NOMO-1 treated with DMSO at 0.1 percent for 48 hours (cell line): ENCODE measurements around the gene EEPD1.
A peak's percentile ranks its signal among the peaks of the same experiment; 100 is the strongest.

Experiments used
- DNase-seq: peaks from one replicate; lab custom pipeline; 2025; ENCODE audit not compliant: unreplicated experiment; lab: John Stamatoyannopoulos, UW

Gene EEPD1

DNA sequence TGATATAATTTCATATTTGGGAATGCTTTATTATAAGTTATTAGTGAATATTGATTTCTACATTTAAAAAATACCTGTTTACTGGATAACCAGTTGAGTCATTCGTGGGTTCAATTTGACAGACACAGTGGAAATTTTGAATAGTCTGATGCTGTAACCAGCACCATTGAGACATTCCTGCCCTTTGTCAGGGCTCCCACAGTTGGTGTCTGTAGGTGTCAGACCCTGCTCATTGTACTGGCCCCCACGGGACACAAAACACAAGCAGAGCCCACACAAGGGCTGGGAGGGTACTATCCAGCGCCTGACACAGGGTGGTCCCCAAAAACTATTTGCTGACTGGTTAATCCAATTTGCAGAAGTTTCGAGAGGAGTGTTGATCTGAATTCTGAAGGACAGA lies 35.9 kb downstream of the EEPD1 start:
- no peak for DNase-seq

DNA sequence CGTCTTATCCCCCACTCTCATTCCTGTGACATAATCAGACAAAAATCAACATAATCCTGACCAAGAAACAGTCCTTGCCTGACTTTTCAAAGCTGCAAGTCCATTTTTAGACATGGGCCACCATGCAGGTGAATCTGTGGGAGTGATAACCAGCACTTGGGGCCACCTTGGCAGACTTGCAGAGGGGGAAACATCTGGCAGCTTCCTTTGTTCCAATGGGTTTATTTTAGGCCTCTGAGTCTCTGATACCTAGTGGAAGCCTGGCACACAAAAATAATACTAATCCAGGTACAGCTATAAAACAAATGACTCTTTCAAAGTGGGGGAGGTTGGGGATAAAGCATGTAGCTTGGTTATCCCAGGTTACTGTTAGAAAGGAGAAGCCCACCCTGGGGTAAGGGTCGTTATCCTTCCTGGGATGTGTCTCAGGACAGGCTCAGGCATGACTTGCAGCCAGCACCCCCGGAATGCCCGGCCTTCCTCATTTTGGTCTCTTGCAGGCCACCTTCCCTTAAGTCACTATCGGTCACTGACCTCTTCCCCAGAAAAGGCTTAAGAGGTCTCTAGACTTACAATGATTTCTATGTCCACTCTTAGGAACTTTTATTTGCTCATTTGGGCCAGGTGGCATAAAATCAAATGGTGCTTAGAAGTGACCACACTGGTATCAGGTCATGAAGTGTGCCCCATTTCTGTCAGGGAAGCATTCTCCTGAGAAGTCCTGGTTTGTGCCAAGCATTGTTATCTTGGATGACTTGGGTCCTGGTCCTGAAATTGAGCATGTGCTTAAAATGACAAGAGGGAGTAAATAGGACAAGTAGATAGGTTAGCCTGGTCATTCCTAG lies 37.6 kb downstream of the EEPD1 start:
- peak; percentile 30 for DNase-seq

DNA sequence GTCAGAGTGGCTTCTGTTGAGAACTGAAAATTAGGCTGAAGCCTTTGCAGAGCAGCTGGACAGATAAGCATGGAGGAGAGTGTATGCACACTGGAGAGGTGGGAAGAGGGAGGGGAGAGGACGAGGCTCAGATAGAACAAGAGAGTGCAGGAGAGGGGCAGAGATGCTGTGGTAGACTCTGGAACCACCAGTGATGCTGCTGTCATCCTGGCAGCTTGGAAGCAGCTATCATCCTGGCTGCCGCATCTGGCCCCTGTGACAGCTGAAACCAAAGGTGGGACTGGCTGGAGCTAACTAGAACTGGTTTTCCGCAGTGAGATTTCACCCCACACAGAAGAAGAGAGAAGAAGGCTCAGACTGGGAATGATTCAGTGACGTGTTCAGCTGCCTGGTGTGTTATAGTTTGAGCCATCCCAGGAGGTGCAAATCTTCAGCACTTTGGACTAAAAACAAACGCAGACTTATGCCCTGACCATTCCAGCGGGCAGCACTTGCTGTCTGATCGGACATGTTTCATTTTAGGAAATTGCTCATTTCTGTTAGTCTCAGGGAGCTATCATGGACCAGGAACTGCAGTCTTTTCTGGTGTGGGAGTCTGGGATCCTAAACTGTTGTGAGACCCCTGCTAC lies 38.4 kb downstream of the EEPD1 start:
- no peak for DNase-seq

DNA sequence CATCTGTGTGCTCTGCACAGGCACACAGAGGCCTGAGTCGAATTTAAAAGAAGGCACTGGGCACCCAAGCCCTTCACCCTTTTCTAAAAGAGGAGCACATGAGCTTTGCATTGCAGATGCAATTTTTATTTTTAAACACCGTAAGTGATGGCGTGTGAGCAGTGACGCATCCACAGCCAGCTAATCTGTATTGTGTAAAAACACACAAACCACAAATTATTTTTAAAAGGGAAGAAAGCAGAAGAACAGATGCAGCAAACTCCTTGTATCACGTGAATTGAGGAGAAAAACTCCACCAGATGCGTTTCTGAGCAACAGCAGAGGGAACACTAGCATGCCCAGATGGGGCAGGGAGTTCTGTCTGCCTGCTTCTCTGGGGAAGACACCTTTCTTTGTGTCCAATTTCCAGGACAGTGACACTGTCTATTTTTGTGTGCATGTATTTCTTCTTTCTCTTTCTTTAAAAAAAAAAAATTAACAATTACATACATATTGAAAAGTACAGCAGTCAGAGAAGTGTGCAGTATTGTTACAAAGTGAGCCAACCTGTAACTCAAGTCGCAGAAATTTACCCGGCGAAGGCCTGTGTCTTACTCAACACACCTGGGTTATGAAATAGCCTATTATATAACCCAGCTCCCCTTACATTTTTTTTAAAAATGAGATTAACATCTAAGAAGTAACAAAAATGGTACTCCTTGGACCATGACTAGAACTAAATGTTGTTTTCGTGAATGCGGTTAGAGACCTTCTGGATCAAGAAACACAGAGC lies 39.2 kb downstream of the EEPD1 start:
- DNase-seq: peak; percentile 95

DNA sequence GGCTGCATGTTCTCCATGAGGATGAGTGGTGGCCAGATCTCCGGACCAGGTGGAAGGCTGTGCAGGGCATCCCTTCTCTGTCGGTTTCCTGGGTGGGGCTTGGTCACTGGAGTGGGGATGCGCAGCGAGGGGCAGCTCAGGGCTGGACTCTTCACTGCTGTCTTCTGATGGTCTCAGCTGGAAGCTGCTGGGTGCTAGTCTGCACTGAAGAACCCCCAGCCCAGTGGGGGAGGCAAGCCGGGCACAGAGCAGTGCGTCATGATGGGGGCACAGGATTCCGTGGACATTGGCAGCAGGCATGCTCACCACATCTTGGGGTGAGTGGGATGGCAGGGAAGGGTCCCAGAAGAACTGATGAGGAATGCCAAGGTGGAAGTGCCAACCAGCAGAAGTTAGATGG lies 39.8 kb downstream of the EEPD1 start:
- DNase-seq: no peak

DNA sequence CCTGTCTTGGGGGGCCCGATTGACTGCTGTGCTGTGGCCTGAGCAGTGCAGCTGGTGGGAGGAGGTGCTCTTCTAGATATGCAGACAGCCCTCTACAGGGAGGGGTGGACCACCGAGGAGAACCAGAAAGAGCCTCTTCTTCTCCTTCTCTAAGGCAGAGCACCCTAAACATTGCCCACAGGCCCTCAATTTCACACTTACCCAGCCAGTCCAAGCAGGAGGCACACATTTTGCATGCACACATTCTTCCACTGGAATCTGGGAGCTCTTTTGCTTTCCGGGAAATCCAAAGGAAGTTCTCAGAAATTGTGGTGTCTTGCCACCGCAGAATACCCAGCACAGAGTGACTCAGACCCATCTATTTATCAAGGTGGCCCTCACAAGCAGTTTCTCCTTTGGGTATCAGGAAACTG lies 45.8 kb downstream of the EEPD1 start:
- DNase-seq: no peak

DNA sequence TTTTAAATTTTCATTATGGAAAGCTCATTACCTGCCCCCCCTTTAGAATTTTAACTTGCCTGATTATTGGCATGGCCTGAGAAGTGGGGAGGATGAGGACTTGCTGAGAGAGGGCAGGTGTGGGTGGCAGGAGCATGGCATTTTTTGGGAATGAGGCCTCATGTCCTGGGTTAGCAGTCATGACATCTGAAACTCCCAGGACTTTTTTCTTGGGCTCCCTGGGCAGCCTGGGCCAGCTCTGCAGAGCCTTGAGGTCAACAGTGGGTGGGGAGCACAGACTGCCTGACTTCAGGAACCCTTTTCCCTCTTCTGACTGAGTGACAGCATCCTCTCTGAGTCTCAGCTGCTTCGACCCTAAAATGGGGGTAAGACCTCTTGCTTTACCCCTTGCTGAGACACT lies 46.3 kb downstream of the EEPD1 start:
- no peak for DNase-seq

DNA sequence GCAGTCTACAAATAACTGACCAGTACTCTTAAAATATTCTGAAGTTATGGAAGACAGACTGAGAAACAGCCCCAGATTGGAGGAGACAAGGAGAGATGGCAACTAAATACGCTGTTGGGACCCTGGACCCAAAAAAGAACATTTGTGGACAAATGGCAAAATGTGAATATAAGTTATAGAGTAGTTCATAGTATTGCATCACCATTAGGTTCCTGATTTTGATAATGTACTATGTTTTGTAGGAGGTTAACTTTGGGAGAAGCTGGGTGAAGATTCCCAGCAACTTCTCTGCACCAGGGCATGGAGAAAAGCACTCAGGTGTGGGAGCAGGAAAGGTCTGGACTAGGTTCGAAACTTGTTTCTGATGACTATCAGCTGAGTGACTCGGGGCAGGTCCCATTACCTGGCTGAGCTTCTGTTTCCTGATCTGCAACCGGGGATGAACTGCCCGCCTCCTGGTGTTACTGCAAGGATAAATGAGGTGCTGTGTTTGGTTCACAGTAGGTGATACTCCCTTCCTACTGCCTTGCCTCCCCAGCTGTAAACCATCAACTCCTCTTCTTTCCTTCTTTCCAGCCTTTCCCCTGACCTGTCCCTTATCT lies 48.2 kb downstream of the EEPD1 start:
- no peak for DNase-seq

DNA sequence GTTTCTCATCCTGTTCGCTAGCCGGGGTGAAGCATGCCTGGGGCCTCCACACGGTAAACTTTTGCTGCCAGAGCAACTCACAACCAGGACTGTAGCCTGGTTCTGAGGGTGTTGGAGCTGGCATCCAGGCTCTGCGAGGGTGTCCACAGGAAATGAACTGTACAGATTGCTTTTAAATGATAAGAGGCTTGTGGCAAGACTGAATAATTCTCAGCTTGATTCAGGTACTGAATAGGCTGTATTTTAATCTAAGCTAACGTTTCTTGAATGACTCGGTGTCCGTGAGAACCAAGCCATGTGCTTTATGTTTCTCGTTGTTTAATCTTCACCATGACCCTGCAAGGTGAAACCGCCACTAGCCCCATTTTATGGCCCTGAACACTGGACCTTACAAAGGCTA lies 49.3 kb downstream of the EEPD1 start:
- no peak for DNase-seq

DNA sequence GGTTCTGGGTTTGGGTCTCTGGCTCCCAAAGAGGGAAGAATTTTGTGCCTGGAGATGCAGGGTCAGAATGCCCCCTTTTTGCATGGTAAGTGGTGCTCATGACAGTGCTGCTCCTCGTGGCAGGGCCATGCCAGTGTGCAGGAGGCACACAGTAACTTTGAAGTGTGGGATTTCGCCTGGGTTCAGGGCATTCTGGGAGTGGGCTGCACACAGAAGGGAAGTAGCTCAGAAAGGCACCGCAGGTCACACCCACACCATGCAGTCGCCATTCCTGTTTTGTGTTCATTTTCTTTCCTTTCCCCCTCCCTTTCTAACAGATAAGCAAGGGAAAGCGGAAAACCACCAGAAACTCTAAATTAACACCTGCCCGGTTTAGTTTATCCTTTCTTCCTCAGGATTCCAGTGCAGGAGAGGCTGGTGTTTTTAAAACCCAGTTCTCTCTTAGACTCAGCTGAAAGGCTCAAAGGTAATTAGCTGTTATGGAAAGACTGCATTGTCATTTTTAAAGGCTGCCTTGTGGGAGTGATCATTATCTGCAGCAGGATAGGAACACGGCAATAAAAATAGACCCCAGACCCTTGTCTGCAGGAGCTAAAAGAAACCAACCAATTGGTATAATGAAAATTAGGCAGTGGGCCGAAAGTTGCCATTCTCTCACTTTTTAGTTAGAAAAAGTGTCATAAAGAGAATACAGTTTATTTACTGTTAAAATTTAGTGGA lies 50.2 kb downstream of the EEPD1 start:
- DNase-seq: no peak

DNA sequence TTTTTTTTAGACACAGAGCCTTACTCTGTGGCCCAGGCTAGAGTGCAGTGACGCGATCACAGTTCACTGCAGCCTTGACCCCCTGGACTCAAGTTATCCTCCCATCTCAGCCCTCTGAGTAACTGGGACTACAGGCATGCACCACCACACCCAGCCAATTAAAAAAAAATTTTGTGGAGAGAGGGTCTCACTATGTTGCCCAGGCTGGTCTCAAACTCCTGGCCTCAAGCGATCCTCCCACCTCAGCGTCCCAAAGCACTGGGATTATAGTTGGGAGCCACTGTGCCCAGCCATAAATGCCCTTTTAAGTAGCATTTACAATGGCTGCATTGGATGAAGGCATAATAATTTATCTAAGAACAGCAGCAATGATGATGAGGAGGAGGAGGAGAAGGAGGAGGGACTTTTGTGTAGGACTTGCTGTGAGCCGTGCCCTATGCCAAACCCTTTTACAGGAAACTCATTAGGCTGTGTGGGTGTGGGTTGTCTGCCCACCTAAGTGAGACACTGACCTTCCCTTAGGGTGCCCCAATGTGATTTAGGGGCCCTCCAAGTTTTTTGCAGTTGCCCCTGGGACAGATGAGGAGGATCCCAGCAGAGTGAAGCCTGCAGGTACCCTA lies 51.1 kb downstream of the EEPD1 start:
- DNase-seq: no peak

DNA sequence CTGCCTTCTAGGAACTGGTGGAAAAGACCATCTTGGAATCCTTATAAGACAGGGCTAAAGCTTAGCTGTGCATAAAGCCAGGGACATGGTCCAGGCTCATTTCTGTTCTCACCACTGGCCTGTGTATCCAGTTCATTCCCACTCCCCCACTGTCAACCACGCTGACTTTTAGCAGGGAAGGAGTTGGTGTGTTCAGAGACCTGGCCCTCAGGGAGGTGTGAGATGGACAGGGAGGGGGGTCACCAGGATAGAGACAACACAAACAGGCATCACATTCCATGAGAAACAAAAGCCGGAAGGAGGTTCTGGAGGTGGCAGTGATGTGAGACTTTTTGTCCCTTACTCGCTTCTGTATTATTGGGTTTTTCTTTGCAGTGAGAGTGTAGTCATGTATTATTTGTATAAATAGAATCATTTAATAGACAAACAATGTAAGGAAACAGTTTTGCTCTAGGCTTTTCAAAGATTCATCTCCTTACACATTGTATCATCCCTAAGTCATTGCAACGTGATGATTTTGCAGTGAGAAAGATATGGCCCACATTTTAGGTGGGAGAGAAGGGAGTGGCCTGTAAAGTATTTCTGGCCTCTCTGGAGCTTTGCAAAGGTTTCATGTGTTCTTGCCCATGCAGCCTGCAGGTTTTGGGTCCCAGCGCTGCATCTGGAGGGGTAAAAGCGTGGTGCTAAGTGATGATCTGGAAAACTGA lies 52.0 kb downstream of the EEPD1 start:
- DNase-seq: no peak

DNA sequence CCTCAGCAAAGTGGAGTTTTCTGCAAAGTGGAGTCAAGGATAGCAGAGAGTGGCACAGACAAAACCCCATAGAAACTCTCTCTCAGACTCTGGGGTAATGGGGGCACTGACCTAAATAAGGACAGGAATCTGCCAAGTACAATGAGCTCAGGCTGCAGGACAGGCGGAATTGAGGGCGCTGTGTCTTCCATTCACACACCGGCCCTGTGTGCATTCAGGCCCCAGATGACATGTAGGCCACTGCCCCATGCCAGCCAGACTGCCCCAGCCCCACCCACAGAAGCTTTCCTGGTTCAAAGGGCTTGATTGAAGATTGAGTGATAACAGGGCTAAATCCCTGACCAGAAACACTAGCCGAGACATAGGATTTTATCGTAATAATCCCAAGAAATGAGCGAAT lies 52.7 kb downstream of the EEPD1 start:
- no peak for DNase-seq

DNA sequence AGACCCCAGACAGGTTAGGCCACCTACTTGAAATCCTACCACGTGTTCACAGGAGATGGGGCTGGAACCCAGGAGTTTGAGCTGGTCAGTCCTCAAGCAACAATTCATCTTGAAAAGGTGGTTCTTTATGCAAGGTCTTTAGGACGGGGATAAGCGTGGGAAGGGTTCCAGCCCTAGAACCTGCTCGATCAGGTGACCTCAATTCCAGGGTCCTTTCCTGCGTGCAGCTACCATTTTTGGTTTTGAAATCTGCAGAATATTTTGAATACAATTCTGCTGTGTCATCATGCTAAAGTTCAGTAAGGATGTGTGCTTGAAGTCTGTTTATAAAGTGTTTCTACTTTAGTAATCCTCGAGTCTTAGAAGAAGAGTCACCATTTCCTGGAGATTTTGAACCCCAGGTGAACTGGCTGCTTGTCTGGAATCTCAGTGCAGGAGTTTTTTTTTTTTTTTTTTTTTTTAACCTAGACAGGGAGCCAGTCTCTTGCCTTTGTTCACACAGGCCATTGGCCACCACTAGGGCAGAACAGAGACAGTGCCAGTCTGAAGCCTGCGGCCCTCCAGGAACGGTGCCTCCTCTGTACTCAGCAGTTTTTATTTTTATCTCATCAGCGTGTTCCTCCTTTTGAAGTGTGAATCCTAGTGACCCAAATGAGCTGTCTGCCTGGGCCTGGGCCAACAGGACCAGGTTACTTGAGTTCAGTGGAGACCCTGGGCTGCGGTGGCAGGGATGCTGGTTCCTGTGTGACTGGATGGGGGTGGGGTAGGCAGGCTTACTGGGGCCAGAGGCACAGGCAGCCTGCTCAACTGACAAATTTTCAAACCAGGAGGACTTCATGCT lies 54.6 kb downstream of the EEPD1 start:
- DNase-seq: peak; percentile 60

DNA sequence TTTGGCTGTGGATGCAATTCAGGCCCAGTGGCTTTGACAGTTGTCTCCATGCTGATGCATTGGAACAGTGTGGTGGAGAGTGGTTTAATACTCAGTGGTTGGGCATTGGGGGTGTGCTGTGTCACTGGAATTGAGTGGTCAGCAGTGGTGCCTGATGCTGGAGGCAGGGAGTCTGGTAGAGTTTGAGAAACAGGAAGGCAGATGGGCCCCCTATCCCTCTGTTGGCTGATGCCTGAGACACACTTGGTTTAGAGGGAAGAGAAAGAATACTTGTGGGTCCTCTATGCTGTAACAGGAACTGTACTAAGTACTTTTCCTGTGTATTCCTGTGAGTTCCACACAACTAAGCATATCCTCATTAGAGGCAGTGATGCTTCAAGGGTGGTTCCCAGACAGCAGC lies 55.4 kb downstream of the EEPD1 start:
- peak; percentile 35 for DNase-seq

DNA sequence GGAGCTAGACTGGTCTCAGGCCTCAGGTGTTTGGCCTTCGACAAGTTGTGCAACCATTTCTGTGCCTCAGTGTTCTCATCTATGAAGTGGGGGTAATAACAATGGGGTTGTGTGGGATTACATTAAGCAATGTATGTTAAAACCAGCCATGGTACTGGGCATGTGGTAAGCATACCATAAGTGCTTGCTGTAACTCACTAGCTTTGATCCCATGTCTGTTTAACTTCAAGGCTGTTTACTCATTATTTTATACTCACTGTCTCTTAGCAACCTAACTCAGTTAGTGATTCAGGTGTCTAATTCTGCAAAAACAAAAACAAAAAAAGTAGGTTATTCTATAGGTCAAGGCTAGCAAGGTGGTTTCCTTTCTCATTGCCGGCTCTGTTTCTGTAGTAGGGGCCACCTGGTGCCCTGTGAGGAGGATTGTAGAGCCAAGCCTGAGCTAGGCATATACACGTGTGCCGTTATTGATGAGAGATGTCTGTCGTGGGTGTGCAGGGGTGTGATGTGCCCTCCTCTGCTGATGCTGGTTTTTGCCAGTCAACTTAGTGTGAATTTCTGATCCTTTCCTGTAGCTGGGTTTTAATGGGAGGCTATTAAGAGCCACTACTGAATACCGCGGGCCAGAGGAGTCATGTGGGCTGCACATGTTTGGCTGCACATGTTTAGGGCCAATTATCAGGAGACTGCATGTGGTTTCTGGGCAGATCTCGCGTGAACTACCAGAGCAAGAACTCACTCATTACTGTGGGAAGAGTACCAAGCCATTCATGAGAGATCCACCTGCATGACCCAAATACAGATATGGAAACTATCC lies 56.2 kb downstream of the EEPD1 start:
- no peak for DNase-seq

DNA sequence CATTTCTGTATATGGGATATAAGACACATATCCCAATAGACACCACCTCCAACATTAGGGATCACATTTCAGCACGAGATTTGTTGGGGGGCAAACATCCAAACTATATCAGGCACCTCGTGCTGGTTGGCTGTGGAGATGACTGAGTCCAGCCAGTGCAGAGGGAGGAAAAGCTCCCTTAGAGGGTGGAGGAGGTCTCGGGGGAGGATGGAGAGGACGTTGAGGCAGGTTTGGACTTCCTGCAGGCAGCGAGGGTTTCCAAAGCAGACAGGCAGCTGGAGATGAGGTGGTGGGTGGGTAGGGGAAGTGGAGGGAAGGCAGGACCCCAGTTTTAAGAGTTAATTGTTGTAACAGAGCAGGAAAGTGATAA lies 56.7 kb downstream of the EEPD1 start:
- no peak for DNase-seq

DNA sequence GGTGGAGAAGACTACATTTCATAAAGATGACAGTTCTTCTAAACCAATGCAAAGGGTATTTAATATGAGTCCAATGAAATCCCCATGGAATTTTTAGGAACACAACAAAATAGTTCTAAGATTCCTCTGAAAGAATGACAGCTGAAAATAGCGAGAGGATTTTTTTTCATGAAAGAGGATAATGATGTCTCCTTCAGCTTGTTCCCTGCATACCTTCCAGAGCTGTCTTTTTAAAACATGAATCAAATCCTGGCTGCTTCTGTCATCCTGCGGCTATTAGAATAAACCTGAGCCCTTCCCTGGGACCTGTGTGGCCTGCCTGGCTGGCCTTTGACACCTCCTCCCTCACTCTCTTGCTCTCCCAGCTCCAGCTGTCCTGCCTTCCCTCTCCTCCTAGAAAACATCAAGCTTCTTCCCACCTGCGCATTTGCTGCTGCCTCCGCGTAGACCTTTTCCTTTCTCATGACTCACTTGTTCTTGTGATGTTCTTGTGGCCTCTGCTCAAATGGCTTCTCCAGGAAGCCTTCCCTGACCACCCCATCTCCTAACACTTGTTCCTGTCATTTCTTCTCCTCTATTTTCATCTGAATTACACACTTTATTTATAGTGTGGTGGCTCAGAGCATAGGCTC lies 57.4 kb downstream of the EEPD1 start:
- no peak for DNase-seq
